ENCODE measurements around the gene CD180.

DNA sequence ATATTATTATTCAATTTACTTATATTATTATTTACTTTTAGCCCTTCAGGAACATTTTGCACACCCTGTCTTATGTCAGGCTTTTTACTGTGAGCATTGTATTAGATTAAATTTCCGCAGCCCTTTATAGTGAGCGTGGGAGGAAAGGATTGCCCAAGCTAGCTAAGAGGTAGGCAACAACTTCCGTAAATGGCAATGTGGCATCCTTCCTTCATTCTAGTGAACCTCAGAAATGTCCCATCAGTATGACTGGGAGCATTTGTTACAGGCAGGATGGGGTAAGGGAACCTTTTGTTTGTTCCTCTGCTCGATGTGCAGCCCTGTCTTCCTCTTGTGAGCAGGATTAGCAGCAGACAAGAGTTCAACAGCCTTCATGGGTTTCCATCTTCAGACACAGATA, 6.2 kb upstream of the CD180 start:
- TF ChIP-seq, protein P1, sequence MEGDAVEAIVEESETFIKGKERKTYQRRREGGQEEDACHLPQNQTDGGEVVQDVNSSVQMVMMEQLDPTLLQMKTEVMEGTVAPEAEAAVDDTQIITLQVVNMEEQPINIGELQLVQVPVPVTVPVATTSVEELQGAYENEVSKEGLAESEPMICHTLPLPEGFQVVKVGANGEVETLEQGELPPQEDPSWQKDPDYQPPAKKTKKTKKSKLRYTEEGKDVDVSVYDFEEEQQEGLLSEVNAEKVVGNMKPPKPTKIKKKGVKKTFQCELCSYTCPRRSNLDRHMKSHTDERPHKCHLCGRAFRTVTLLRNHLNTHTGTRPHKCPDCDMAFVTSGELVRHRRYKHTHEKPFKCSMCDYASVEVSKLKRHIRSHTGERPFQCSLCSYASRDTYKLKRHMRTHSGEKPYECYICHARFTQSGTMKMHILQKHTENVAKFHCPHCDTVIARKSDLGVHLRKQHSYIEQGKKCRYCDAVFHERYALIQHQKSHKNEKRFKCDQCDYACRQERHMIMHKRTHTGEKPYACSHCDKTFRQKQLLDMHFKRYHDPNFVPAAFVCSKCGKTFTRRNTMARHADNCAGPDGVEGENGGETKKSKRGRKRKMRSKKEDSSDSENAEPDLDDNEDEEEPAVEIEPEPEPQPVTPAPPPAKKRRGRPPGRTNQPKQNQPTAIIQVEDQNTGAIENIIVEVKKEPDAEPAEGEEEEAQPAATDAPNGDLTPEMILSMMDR (IDR thresholded peaks at IDR 0.05): no peak
- TF ChIP-seq POLR2A (IDR thresholded peaks at IDR 0.05) (no peak), POLR2AphosphoS5 (IDR thresholded peaks at IDR 0.05) (peak in 1 of 3 donors; percentile 57)

All from breast epithelium (tissue), 3 donors.